DMS 273 (cell line): ENCODE measurements around the gene SLC39A3.

Experiments used
- DNase-seq: peaks from one replicate; lab custom pipeline; 2025; ENCODE audit not compliant: unreplicated experiment; lab: John Stamatoyannopoulos, UW

The SLC39A3 gene

GRCh38 chr19:2769218-2769617, 29.4 kb upstream of the SLC39A3 start:
- DNase-seq: no peak

GRCh38 chr19:2768365-2769132, 28.7 kb upstream of the SLC39A3 start:
- DNase-seq: no peak

- no peak for DNase-seq
These were observed 27.9 kb upstream of the SLC39A3 start for GRCh38 chr19:2767688-2768087.

GRCh38 chr19:2766594-2767372, 27.0 kb upstream of the SLC39A3 start:
- DNase-seq: no peak

- no peak for DNase-seq
These were observed 25.6 kb upstream of the SLC39A3 start for GRCh38 chr19:2765376-2765775.

GRCh38 chr19:2764945-2765344, 25.1 kb upstream of the SLC39A3 start:
- DNase-seq: no peak

- no peak for DNase-seq
These were observed 23.9 kb upstream of the SLC39A3 start for GRCh38 chr19:2763687-2764086.

GRCh38 chr19:2762783-2763496, 23.1 kb upstream of the SLC39A3 start:
- DNase-seq: no peak

GRCh38 chr19:2761876-2762782, 22.3 kb upstream of the SLC39A3 start:
- no peak for DNase-seq

- DNase-seq: no peak
These were observed 21.5 kb upstream of the SLC39A3 start for GRCh38 chr19:2761309-2761677.

GRCh38 chr19:2759965-2760364, 20.1 kb upstream of the SLC39A3 start:
- DNase-seq: no peak

- no peak for DNase-seq
These were observed 19.5 kb upstream of the SLC39A3 start for GRCh38 chr19:2759362-2759761.

- DNase-seq: no peak
These were observed 18.9 kb upstream of the SLC39A3 start for GRCh38 chr19:2758601-2759313.

GRCh38 chr19:2756921-2757881, 17.4 kb upstream of the SLC39A3 start:
- DNase-seq: no peak

- no peak for DNase-seq
These were observed 16.7 kb upstream of the SLC39A3 start for GRCh38 chr19:2756477-2756876.

GRCh38 chr19:2755811-2756210, 16.0 kb upstream of the SLC39A3 start:
- DNase-seq: no peak

- no peak for DNase-seq
These were observed 15.6 kb upstream of the SLC39A3 start for GRCh38 chr19:2755448-2755705.

- no peak for DNase-seq
These were observed 15.0 kb upstream of the SLC39A3 start for GRCh38 chr19:2754659-2755447.

- DNase-seq: no peak
These were observed 11.6 kb upstream of the SLC39A3 start for GRCh38 chr19:2751438-2751830.
